Muscle of leg (tissue), 11 donors: ENCODE measurements around the gene FYB1. TPM values are rescaled to one million over a fixed set of nuclear protein-coding genes. Genes with fewer than 3 reads are reported as not detected.
A peak's percentile ranks its signal among the peaks of the same experiment; 100 is the strongest.

ENCODE experiments used
- DNase-seq: peaks from one replicate; pipeline ENCODE4 v3.0.0; 2013
- H3K27ac ChIP-seq: one replicate; pipeline ENCODE4 v1.5.1; 2013; ENCODE audit warnings: mild to moderate bottlenecking, low read length, control low read depth
- H3K27me3 ChIP-seq: one replicate; pipeline ENCODE4 v1.6.1; 2013; ENCODE audit warnings: low read length; ENCODE audit not compliant: control insufficient read depth, insufficient read depth
- H3K36me3 ChIP-seq: one replicate; pipeline ENCODE4 v1.6.1; 2013; ENCODE audit warnings: low read length; ENCODE audit not compliant: control insufficient read depth, insufficient read depth
- H3K4me1 ChIP-seq: one replicate; pipeline ENCODE4 v1.6.1; 2013; ENCODE audit warnings: low read length; ENCODE audit not compliant: control insufficient read depth, insufficient read depth
- H3K4me3 ChIP-seq: one replicate; pipeline ENCODE4 v1.5.1; 2013; ENCODE audit warnings: low read length, control low read depth
- H3K9me3 ChIP-seq: replicated peaks from 2 replicates; pipeline ENCODE4 v1.6.1; 2013; ENCODE audit warnings: low read depth, low read length; ENCODE audit not compliant: control insufficient read depth
- WGBS: methylation state at CpG from one replicate; pipeline ENCODE4 v1.1.5; 2013; ENCODE audit warnings: missing lambda C conversion rate; ENCODE audit not compliant: insufficient coverage; 5-methylcytosine and 5-hydroxymethylcytosine counted together
- polyA plus RNA-seq, 8 donors: library from polyadenylated mRNA; unstranded; fragments of 120-200 nt; gene quantifications; one replicate each; pipeline versions ENCODE4 v1.2.1 to v1.2.3, GENCODE V29; 2013; ENCODE audit warnings: inconsistent platforms in 1 of 8, low replicate concordance in 1 of 8; ENCODE audit not compliant: insufficient read length in 8 of 8, insufficient read depth in 1 of 8
- total RNA-seq: library from RNA; stranded (reverse); fragments of 120-200 nt; gene quantifications from one replicate; pipeline ENCODE4 v1.2.4, GENCODE V29; 2013

Gene FYB1
- total and polyA plus RNA-seq, 9 donors: 1.4 to 3.0 (median 1.9) TPM

DNA sequence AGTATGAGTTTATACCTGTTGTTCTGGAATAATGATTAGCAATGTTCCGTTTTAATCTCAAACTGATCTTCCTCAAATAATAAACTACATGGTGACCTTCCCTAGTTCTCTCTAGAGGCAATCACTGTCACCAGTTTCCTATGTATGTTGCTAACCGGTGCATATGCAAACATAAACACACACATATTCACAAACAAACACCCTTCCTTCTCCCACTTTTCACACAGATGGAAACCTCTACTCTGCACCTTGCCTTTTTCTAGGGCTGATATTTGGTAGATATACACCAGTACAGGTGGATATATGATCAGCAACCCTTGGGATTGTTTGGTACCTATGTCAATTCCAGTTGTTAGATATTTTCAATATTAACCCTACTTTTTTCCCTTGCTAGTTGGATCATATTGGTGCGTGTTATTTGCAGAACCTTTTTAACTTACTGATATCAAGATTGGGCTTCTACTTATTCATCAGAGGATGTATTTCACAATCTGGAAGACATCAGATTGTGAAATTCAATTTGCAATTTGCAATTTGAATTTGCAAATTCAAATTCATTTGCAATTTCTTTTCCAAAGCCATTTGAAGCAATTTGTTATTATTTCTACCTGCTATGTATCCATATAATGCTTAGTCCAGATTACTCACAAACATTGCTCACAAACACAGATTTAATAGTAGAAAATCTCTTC lies 12.6 kb downstream of the FYB1 start:
- no CpG with 5 or more reads among the region's 3 CpGs for WGBS
- H3K36me3 ChIP-seq: no peaks in the 10 kb centered on the region
- no peak overlapping the region for H3K4me3 ChIP-seq
- no peak overlapping the region for H3K27ac ChIP-seq
- no peaks in the 10 kb centered on the region for H3K4me1 ChIP-seq
- H3K27me3 ChIP-seq: no peaks in the 10 kb centered on the region
- no peak for DNase-seq
- H3K9me3 ChIP-seq: no peaks in the 10 kb centered on the region

DNA sequence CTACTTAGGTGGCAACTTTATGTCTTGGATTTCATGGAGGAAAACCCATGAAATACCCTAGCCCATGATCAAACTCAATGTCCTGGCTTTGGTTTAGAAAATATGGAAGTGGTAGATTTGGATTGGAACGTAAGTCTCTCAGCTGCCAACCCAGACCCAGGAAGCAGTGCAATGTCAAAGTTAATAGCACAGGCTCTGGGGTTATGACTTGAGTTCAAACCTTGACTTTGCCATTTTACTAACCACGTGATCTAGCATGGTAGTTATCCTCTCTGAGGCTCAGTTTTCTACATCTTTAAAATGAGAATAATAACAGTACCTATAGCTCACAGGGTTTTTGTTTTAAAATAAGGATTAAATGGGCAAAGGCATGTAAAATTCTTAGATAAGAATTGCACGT lies 13.8 kb downstream of the FYB1 start:
- no peaks in the 10 kb centered on the region for H3K36me3 ChIP-seq
- no peak overlapping the region for H3K4me3 ChIP-seq
- no peaks in the 10 kb centered on the region for H3K27me3 ChIP-seq
- no peak overlapping the region for H3K27ac ChIP-seq
- WGBS: no CpG with 5 or more reads among the region's 3 CpGs
- no peaks in the 10 kb centered on the region for H3K9me3 ChIP-seq
- no peak for DNase-seq
- no peaks in the 10 kb centered on the region for H3K4me1 ChIP-seq

DNA sequence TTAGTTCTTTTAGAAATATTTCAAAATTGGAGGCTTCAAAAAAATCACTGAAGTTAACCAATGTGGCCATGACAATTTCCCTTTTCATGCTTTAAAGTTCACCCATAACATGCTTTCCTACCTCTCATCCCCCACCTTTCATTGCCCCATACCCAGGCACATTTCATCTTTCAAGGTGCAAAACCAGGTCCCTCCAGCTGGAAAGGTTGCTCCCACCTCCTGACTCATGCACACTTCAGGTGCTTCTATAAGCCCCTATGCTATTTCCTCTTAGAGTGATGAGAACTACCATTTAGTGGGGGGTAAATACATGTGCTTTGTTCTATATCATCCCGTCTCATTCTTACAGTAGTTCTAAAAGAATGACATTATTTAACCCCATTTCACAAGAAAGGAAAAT lies 15.4 kb downstream of the FYB1 start:
- no peaks in the 10 kb centered on the region for H3K4me1 ChIP-seq
- no peak for DNase-seq
- no peaks in the 10 kb centered on the region for H3K36me3 ChIP-seq
- no peak overlapping the region for H3K4me3 ChIP-seq
- no CpG with 5 or more reads among the region's 1 CpG for WGBS
- no peaks in the 10 kb centered on the region for H3K9me3 ChIP-seq
- no peaks in the 10 kb centered on the region for H3K27me3 ChIP-seq
- H3K27ac ChIP-seq: no peak overlapping the region

DNA sequence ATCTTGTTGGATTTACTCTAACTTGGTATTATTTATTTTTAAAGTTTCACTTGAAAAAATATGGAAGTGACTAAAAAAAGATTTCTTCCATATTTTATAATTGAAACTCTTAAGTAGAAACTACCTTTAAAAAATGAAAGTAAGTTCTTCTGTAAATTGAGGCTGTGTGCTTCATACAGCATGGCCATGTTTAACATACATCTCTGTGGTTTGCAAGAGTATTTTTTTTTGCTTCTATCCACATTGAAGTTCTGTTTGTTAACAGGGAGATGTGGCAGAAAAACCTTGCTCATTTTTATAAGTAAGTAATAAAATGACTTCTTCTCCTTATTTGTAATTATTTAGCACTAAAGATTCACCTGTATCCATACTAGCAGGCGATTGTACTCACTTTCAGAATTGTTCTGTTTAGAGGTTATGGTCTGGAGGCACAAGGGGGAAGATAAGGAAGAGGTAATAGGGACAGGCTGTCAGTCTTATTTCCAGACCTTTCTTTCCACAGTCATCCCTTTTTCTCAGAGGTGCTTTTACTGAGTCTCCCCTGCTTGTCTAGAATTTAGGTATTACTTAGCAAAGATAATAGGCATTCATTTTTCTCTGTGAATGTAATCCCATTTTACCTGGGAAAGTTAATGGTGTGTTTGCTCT lies 16.0 kb downstream of the FYB1 start:
- H3K27ac ChIP-seq: no peak overlapping the region
- no peaks in the 10 kb centered on the region for H3K9me3 ChIP-seq
- WGBS: no CpG with 5 or more reads among the region's 1 CpG
- no peaks in the 10 kb centered on the region for H3K36me3 ChIP-seq
- no peak overlapping the region for H3K4me3 ChIP-seq
- no peak for DNase-seq
- no peaks in the 10 kb centered on the region for H3K27me3 ChIP-seq
- H3K4me1 ChIP-seq: no peaks in the 10 kb centered on the region

DNA sequence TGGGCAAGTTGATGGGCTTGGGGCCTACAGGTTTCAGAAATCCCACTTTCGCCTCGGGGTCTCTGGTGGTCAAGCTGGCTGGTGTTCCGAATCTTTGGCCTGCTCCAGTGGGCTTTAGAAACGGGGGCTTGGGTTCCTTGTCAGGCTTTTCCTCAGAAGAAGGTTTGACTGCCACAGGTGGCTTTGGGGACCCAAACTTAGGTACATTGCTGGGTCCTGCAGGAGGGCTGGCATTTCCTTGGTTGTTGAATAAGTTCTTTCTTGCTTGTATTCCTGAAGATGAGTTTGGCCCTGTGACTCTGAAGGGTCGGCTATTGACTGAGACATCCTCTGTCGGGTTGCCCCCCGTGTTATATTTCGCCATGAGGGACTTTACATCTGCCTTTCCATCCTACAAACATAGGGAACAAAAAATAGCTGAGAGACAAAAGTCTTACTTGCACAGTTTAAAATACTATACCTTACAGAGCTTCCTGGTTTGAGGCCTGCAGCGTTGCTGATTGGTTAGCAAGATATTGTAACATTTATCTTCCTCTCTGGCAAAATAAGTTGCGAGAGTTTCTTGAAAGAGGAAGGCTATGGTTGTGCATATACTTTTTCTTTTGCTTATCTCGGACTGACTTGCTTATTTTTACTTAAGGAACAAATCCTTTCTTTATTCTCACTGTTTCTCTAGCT lies 16.6 kb downstream of the FYB1 start:
- no peak overlapping the region for H3K4me3 ChIP-seq

DNA sequence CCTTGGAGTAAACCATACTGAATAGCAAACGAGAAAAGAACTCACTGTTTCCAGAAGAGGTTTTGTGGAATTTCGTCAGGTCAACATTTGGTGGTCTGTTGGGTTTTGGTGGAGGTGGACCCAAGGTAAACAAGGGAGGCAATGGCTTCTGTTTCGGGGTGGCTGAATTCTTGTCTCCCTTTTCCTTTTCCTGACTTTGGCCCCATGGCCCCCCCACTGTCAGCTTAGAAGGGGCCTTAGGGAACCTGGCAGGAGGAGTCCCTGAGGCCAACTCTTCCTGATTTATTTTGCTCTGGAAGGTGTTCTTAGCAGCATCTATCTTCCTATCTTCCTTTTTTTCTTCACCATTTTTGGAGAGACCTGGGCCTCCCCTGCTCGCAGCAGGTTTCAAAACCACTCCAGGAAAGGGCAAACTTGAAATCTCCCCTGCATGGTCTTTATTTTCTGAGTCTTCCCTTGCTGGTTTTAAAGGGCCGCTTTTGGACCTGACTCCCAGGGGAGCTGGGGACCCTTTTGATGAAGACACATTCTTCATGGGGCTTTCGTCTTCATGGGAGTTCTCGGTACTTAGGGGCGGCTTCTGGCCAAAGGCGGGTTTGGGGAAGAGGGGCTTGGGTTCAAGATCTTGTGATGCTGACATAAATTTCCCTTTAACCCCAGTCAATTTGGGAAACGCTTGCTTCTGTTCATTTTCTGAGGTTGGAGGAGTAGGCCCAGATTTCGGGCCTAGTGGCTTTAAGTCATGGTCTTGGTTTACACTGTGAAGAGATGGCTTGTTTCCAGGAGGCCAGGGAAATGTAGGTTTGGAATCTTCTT lies 17.4 kb downstream of the FYB1 start:
- no peaks in the 10 kb centered on the region for H3K9me3 ChIP-seq
- H3K4me1 ChIP-seq: no peaks in the 10 kb centered on the region
- H3K27me3 ChIP-seq: no peaks in the 10 kb centered on the region
- H3K36me3 ChIP-seq: no peaks in the 10 kb centered on the region
- H3K4me3 ChIP-seq: no peak overlapping the region
- 92% methylated on average over 7 of the region's 11 CpGs for WGBS
- DNase-seq: no peak
- no peak overlapping the region for H3K27ac ChIP-seq

More for the DNA sequence above, 16.6 kb downstream of the FYB1 start:
- no peaks in the 10 kb centered on the region for H3K36me3 ChIP-seq
- H3K27ac ChIP-seq: no peak overlapping the region
- H3K27me3 ChIP-seq: no peaks in the 10 kb centered on the region
- DNase-seq: peak; percentile 43
- H3K4me1 ChIP-seq: no peaks in the 10 kb centered on the region
- WGBS: 88% methylated on average over 4 of the region's 11 CpGs
- no peaks in the 10 kb centered on the region for H3K9me3 ChIP-seq

DNA sequence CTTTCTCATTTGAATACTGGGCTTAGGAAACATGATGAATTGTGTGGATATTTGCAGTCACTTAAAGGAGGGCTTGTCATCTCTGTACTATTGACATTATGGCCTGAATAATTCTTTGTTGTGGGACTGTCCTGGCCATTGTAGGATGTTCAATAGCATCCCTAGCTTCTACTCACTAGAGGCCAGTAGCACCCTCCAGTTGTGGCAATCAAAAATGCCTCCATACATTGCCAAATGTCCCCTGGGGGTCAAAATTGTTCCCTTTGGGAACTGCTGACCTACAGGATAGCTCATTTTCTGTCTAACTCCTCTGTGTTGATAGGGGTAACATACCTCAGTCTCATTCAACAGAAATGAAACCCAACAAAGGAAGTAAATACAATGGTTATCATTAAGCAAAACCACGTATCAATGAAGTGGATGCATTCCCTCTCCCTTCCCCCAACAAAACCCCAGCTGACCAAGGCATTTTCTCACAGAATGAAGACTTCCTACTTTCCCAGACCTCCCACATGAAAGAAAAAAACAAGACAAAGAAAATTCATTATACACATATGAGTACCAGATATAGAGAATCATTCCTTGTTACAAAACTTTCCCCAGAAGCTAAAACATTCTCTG lies 18.1 kb downstream of the FYB1 start:
- no CpG with 5 or more reads among the region's 1 CpG for WGBS

DNA sequence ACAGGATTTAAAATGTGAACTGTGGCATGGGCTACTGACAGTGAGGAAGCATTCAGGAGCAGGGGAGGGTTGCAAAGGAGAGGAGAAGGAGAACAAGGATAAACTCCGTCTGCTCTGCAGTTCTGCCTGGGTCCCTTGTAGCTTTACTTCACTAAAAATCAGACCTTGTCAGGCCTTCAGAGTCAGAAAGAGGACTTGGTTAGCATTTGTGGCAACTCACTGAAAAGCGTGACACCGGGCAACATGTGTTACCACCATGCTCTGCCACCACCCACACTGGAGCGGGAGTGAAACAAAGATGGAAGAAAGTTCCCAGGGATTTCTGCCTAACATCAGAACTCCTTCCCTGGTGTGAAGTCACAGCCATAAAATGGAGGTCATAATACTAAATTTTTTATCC lies 19.3 kb downstream of the FYB1 start:
- Histone ChIP-seq H3K36me3 (no peaks in the 10 kb centered on the region), H3K27me3 (no peaks in the 10 kb centered on the region), H3K4me1 (no peaks in the 10 kb centered on the region), H3K4me3 (no peak overlapping the region), H3K27ac (no peak overlapping the region), H3K9me3 (no peaks in the 10 kb centered on the region)
- no CpG with 5 or more reads among the region's 4 CpGs for WGBS
- DNase-seq: no peak

More for the DNA sequence above, 18.1 kb downstream of the FYB1 start:
- Histone ChIP-seq H3K27me3 (no peaks in the 10 kb centered on the region), H3K27ac (no peak overlapping the region), H3K4me3 (no peak overlapping the region), H3K9me3 (no peaks in the 10 kb centered on the region), H3K36me3 (no peaks in the 10 kb centered on the region), H3K4me1 (no peaks in the 10 kb centered on the region)
- no peak for DNase-seq

DNA sequence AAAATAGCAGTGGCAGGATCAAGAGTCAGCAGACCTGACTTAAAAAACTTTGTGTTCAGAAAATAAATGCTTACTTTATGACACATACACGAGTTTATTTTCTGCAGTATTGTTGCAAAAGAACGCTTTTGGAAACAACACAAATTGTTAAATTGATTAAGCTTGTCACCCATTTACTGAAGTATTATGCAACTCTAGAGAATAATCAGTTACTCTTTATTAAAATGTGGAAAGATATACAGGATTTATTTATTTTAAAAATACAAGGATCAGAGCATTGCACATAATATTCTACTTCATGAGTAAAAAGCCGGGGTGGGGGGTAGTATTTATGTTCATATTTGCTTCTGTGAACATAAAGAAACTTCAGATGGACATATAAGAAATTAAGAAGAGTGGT lies 20.0 kb downstream of the FYB1 start:
- no peak for DNase-seq

More for the DNA sequence above, 20.0 kb downstream of the FYB1 start:
- Histone ChIP-seq H3K27me3 (no peaks in the 10 kb centered on the region), H3K36me3 (no peaks in the 10 kb centered on the region), H3K9me3 (no peaks in the 10 kb centered on the region), H3K4me3 (no peak overlapping the region), H3K4me1 (no peaks in the 10 kb centered on the region), H3K27ac (no peak overlapping the region)
- WGBS: no CpG with 5 or more reads among the region's 3 CpGs
